Mucosa of descending colon (tissue), 3 donors: ENCODE results near the gene ADAMTS4. TPM values are rescaled to one million over a fixed set of nuclear protein-coding genes. Genes with fewer than 3 reads are reported as not detected.

Experiments used
- ATAC-seq: fragments of 200-7000 bp; cut with Tn5 transposase; one replicate; pipeline ENCODE4 v1.9.1; 2020; ENCODE audit warnings: mild to moderate bottlenecking, moderate library complexity
- DNase-seq, 3 donors: peaks; one replicate each; pipeline ENCODE4 v3.0.0-alpha.2; 2020
- H3K36me3 ChIP-seq: fragments of 200-600 bp; one replicate; pipeline ENCODE4 v1.8.0; 2021; ENCODE audit warnings: low read depth, mild to moderate bottlenecking
- H3K4me1 ChIP-seq: fragments of 200-600 bp; one replicate; pipeline ENCODE4 v1.8.0; 2021; ENCODE audit warnings: low read depth, mild to moderate bottlenecking
- H3K4me3 ChIP-seq: fragments of 200-600 bp; one replicate; pipeline ENCODE4 v1.8.0; 2021; ENCODE audit warnings: mild to moderate bottlenecking
- H3K9me3 ChIP-seq: fragments of 200-600 bp; one replicate; pipeline ENCODE4 v1.8.0; 2021; ENCODE audit warnings: mild to moderate bottlenecking
- CTCF ChIP-seq: fragments of 200-600 bp; IDR thresholded peaks from one replicate; pipeline ENCODE4 v1.8.0; 2022; ENCODE audit warnings: antibody characterized with exemption, mild to moderate bottlenecking
- intact Hi-C, 2 donors: fragments of 100-400 bp; cut with DNase I in 1 of 2; cut with micrococcal nuclease in 1 of 2; formaldehyde crosslinking; loops; one replicate each; pipeline versions ENCODE4 v1.11.0 to v1.11.1; 2022; cut with DNase I, micrococcal nuclease
- total RNA-seq, 3 donors: library from RNA; stranded (reverse); fragmentation: NEBNext Ultra II Directional in 2 of 3; extraction: Animal tissue kit (Norgen Biotek cat#: 25700) in 2 of 3; gene quantifications; one replicate each; pipeline versions ENCODE4 v1.2.1 to v1.2.4, GENCODE V29; 2021 to 2023
- donor health status: DM: no; HTN: no; CAD: no; lungs with moderate emphysema.
- donor health status: DM: no; HTN: no; CAD: no.
- donor health status: DM: no; HTN: yes; CAD: no.

The ADAMTS4 gene
- total RNA-seq, 3 donors from 2014 or later, result 0.96 to 7.2 (median 3.8) TPM

DNA sequence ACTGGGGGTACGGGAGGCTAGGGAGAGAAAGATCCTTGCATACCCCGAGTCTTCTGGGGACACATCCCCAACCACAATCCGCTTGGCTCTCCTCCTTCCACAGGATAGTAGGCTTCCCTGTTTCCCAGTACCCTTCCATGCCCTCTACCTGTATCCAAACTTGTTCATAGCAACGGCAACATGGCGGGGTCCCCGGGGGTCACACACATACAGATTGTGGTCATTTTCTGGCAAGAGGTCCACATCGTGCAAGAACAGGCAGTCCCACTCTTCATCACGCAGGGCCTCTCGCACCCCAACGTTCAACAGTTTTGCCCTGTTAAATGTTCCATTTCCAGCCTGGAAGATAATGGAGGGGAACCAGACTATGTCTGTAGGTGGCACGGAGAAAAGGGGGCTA lies 25.1 kb downstream of the ADAMTS4 start:
- DNase-seq (peak in 1 of 3 donors; percentile 17), ATAC-seq (no peak)
- no peak for TF ChIP-seq CTCF
- H3K4me1 ChIP-seq, result peaks cover 8% of the 10 kb centered on the region
- intact Hi-C loops, result no loop called here
- H3K4me3 ChIP-seq, result no peak overlapping the region
- H3K36me3 ChIP-seq, result no peaks in the 10 kb centered on the region
- no peaks in the 10 kb centered on the region for H3K9me3 ChIP-seq

DNA sequence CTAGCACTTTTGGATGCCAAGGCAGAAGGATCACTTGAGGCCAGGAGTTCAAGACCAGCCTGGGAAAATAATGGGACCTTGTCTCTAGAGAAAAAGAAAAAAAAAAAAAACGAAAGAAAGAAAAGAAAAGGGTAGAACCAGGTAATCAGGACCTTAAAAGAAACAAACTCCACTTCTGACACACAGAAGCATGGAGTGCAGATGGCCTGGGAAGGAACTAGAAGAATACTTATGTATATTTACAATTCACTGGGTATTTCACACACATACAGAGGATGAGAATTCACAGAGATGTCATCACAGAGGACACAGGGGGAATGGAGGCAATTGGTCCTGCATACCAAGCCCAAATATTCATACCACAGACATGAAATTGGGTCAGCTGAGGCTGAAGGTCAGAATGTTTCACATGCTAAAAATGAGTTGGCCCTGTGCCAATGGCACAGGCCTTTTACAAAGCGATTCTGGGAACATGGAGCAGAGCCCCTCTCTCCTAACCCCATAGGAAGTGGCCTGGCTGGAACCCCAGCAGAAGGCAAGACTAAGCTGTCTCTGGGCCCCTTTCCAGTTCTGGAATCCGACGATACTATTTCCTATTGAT lies 26.0 kb downstream of the ADAMTS4 start:
- DNase-seq (no peak), ATAC-seq (no peak)
- no peak overlapping the region for H3K4me3 ChIP-seq
- TF ChIP-seq CTCF, result no peak
- intact Hi-C loops, result no loop called here
- no peaks in the 10 kb centered on the region for H3K9me3 ChIP-seq
- peaks cover 8% of the 10 kb centered on the region for H3K4me1 ChIP-seq
- H3K36me3 ChIP-seq, result no peaks in the 10 kb centered on the region

- H3K4me1 ChIP-seq, result peaks cover 8% of the 10 kb centered on the region
- H3K36me3 ChIP-seq, result no peaks in the 10 kb centered on the region
- intact Hi-C loops, result no loop called here
- no peaks in the 10 kb centered on the region for H3K9me3 ChIP-seq
- no peak for TF ChIP-seq CTCF
- DNase-seq (no peak), ATAC-seq (no peak)
- no peak overlapping the region for H3K4me3 ChIP-seq
These were observed 26.5 kb downstream of the ADAMTS4 start for GRCh38 chr1:161172349-161172748.

- no peak for TF ChIP-seq CTCF
- Histone ChIP-seq H3K4me1 (peaks cover 13% of the 10 kb centered on the region), H3K9me3 (no peaks in the 10 kb centered on the region), H3K4me3 (no peak overlapping the region), H3K36me3 (no peaks in the 10 kb centered on the region)
- no peak for DNase-seq
- intact Hi-C loops, result no loop called here
- ATAC-seq, result no peak
These were observed 27.2 kb downstream of the ADAMTS4 start for GRCh38 chr1:161171696-161172095.

- Histone ChIP-seq H3K4me1 (peaks cover 10% of the 10 kb centered on the region), H3K9me3 (no peaks in the 10 kb centered on the region), H3K36me3 (peaks cover 2% of the 10 kb centered on the region), H3K4me3 (no peak overlapping the region)
- ATAC-seq (no peak), DNase-seq (no peak)
- TF ChIP-seq CTCF, result no peak
- intact Hi-C loops, result no loop called here
These were observed 27.7 kb downstream of the ADAMTS4 start for GRCh38 chr1:161171191-161171590.

- intact Hi-C loops, result no loop called here
These were observed 29.9 kb downstream of the ADAMTS4 start for GRCh38 chr1:161168906-161169305.

More at GRCh38 chr1:161168906-161169305, 29.9 kb downstream of the ADAMTS4 start:
- H3K9me3 ChIP-seq, result no peaks in the 10 kb centered on the region
- ATAC-seq, result no peak
- no peak for TF ChIP-seq CTCF
- peaks cover 14% of the 10 kb centered on the region for H3K4me1 ChIP-seq
- peaks cover 5% of the 10 kb centered on the region for H3K36me3 ChIP-seq
- DNase-seq, result no peak
- H3K4me3 ChIP-seq, result no peak overlapping the region
